T follicular helper cell (primary cell): ENCODE measurements around the gene FOLR1.
"Not testable (repeated sequence)": the region's sequence is repeated elsewhere in the genome, so short reads cannot be mapped to it uniquely, and the experiment has no call there.

Source experiments
- DNase-seq: peaks from one replicate; pipeline ENCODE4 v3.0.0-alpha.2; 2020; ENCODE audit warnings: low read depth
- total RNA-seq, 2 experiments: gene quantifications; one replicate each; lab custom pipeline; 2026; lab: John Stamatoyannopoulos, UW

FOLR1 gene
- total RNA-seq = 0 reads per million in 2 experiments

DNA sequence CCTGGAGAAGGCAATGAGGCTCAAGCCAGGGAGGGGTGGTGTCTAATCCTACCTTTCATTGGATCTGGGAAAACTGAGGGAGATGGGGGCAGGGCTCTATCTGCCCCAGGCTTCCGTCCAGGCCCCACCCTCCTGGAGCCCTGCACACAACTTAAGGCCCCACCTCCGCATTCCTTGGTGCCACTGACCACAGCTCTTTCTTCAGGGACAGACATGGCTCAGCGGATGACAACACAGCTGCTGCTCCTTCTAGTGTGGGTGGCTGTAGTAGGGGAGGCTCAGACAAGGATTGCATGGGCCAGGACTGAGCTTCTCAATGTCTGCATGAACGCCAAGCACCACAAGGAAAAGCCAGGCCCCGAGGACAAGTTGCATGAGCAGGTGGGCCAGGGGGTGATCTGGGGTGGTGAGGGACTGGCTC is at the start of gene FOLR1:
FOLR1 (plus strand) TSS at position 180 of the 421 bp plus-strand sequence; CDS start at position 214, 34 bp downstream.
- DNase-seq = no peak

DNA sequence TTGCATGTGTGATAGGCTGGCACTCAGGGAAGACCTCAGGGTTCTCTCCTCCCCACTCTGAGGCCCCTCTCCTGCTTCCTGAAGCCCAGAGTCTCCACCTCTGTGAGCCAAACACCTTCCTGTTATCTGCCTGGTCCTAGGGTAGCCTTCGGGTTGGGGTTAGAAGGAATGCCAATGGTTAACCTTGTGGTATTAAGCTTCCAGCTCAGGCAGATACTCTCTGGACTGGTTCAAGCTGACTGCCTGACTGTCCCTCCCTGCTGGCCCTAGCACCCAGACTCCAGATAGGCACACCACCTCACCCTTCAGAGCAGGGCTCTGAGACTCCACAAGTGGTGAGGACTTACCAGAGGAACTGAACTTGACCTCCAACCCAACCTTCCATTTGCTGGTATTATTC is 49.4 kb upstream of the FOLR1 start:
- DNase-seq = not testable (repeated sequence)

DNA sequence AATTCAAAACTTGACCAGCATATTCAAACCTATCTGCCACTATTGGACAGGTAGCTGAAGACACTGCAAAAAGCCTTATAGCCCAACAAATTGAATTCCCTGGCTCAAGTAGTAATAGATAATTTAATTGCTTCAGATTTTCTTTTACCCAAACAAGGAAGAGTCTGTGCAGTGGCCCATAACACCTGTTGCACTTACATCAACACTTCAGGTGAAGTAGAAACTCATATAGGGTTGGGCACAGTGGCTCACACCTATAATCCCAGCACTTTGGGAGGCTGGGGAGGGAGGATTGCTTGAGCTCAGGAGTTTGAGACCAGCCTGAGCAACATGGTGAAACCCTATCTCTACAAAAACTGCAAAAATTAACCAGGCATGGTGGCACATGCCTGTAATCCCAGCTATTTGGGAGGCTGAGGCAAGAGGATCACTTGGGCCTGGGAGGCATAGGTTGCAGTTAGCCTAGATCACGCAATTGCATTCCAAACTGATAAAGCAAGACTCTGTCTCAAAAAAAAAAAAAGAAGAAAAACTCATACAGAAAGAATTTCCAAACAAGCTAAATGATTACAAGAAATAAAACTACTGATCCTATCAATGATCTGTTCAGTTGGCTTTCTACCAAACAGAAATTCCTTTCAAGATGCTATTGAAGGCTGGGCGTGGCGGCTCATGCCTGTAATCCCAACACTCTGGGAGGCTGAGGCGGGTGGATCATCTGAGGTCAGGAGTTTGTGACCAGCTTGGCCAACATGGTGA is 47.0 kb upstream of the FOLR1 start:
- DNase-seq = no peak

DNA sequence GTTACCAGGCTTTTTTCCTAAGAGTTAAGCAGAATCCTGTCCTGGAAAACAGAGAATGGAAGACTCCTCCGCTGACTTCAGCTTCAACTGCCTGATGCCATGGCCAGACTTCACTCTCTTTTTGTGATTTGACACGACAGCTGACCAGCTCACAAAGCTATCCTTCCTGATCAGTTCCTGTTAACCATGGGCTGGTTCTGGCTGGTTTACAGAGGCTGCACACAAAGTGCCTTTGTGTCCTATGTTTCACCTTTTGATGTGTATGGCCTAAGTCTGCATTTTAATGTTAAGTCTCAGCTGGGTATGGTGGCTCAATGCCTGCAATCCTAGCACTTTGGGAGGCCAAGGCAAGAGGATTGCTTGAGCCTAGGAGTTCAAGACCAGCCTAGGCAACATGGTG is 45.3 kb upstream of the FOLR1 start:
- no peak for DNase-seq

DNA sequence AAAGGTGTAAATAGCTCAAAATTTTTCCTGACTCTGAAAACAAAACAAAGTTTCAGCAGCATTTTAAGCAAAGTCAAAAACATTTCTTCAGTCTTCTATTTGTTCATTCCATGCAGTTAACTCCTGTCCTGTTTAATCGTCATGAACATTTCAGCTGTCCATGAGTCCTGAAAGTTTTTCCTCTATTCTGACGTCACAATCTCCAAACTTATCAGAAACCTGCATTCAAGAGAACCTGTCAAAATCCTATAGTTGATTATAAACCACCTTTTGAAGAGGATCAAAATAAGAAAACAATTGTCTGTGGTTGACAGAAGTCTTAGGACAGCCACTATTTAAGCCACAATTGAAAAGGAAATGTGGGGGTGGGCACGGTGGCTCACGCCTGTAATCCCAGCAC is 41.1 kb upstream of the FOLR1 start:
- DNase-seq = no peak

DNA sequence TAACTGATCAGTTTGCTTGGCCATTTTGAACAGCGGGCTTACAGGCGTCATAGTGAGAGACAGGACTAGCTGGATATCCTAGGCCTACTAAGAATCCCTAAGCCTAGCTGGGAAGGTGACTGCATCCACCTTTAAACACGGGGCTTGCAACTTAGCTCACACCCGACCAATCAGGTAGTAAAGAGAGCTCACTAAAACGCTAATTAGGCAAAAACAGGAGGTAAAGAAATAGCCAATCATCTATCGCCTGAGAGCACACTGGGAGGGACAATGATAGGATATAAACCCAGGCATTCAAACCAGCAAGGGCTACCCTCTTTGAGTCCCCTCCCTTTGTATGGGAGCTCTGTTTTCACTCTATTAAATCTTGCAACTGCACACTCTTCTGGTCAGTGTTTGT is 38.1 kb upstream of the FOLR1 start:
- not testable (repeated sequence) for DNase-seq

DNA sequence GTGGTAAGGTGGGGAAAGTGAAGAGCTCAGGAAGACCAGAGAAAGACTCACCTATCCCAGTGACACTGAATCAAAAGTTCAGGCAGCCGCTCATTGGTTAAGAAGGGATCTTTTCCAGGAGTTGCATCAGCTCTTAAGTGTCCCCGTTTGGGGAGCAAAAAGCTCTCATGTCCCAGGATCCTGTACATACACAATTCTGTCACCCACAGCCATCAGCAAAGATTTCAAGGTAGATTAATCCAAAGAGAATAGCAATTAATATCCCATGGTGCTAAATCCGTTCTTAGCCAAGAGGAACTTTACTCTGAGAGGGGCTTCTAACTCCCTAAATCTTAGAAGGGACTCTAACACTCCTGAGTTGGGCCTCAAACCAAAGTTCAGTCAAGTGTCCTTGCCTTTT is 37.1 kb upstream of the FOLR1 start:
- DNase-seq = no peak

DNA sequence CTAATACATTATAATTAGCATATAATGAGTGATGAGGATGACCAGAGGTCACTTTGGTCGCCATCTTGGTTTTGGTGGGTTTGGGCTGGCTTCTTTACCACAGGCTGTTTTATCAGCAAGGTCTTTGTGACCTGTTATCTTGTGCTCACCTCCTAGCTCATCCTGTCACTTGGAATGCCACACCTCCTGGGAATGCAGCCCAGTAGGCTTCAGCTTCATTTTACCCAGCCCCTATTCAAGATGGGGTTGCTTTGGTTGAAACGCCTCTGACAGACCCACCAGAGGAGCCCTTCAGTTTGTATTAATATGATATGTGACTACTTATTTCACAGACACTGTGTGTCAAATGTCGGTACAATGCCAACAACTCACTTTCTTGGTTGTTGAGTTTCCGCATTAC is 36.2 kb upstream of the FOLR1 start:
- DNase-seq = no peak

DNA sequence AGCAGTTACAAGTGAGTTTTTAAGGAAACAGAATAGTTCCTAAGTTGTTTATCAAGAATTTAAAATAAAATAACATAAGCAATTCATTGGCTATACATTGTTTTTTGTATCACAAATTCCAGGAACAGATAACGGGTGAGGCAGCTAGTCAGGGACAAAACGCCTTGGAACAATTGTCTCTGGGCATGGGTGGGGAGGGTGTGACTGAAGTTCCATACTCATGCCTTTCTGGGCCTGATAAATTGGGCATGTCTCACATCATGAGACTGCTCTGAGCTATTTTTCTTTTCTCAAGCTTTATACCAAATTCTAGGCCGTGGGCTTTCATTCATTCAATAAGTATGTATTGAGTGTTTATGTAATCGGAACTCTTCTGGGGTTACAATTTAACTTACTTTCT is 34.8 kb upstream of the FOLR1 start:
- no peak for DNase-seq

DNA sequence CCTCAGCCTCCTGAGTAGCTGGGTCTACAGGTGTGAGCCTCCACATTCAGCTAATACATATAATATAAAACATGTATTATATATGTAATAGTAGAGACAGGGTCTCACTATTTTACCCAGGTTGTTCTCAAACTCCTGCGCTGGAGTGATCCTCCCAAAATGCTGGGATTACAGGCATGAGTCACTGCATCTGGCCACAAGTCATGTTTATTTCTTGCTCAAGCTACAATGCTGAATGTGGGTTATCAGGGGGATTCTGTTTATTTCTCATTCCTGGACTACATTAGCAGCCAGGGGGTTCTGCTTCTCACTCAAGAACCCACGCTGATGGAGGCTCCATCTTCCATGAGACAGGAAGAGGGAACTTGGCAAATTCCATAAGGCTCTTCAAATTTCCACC is 31.6 kb upstream of the FOLR1 start:
- DNase-seq = no peak

DNA sequence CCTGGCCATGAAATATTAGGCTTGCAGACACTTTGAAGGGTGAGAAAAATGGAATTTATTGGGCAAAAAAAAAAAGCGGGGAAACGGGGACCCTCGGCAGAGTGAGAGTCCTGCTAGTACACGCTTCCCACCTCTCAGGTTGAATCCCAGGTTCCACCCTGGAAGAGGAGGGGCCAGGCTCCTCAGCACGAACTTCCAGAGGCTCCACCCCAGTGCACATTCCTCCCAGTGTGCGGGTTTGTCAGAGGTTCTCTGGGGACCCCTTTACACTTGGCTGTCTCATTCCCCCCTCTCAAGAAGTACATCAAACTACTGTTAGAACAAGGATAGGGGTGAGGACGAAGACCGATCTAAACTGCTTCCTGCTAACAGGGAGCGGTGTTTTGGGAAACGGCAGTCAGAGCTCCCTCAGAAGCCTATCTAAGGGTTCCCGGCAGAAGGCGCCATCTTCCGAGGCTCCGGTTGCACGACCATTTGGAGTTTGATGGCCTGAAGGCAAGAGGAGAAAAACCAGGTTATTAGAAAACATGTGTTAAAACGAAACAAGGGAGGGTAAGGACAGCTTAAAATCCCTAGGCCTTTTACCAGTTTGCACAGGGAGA is 28.9 kb upstream of the FOLR1 start:
- no peak for DNase-seq

DNA sequence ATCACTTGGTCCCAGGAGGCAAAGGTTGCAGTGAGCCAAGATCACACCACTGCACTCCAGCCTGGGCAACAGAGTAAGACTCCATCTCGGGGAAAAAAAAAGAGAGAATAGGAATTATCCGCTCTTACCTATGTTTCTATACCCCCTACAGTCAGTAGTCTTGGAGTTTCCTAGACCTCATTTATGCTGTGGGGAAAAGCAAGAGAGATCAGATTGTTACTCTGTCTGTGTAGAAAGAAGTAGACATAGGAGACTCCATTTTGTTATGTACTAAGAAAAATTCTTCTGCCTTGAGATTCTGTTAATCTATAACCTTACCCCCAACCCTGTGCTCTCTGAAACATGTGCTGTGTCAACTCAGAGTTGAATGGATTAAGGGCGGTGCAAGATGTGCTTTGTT is 27.8 kb upstream of the FOLR1 start:
- DNase-seq = not testable (repeated sequence)

DNA sequence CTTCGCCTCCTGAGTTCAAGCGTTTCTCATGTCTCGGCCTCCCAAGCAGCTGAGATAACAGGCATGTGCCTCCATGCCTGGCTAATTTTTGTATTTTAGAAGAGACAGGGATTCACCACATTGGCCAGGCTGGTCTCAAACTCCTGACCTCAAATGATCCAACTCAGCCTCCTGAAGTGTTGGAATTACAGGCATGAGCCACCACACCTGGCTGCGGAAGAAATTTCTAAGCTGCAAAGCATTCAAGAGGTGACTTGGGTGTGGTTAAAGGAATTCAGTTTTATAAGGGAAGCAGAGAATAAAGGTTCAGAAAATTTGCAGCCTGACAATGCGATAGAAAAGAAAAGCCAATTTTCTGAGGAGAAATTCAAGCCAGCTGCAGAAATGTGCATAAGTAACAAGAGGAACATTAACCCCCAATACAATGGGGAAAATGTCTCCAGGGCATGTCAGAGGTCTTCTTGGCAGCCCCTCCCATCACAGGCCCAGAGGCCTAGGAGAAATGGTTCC is 22.8 kb upstream of the FOLR1 start:
- DNase-seq = not testable (repeated sequence)

DNA sequence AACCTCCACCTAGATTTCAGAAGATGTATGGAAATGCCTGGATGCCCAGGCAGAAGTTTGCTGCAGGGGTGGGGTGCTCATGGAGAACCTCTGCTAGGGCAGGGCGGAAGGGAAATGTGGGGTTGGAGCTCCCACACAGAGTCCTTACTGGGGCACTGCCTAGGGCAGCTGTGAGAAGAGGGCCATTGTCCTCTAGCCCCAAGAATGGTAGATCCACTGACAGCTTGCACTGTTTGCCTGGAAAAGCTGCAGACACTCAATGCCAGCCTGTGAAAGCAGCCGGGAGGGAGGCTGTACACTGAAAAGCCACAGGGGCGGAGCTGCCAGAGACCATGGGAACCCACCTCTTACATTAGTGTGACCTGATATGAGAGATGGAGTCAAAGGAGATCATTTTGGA is 22.2 kb upstream of the FOLR1 start:
- not testable (repeated sequence) for DNase-seq

DNA sequence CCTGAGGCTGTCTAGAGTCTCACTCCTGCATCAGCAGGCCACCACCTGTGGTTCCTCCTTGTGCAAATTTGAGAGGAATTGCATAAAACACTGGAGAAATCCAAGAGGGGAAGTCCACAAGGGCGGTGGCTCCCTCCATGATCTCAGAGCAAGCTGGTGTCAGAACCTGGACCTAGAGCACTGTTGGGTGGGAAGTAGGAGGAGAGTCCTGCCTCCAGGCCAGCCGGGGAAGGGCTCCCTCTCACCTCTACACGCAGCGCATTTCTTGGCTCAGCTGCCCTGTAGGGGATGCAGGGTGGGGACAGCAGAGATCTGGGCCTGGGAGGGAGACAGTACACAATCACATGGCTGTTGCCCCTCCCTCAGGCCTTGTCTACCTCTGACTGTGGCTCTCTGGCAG is 19.9 kb upstream of the FOLR1 start:
- not testable (repeated sequence) for DNase-seq

DNA sequence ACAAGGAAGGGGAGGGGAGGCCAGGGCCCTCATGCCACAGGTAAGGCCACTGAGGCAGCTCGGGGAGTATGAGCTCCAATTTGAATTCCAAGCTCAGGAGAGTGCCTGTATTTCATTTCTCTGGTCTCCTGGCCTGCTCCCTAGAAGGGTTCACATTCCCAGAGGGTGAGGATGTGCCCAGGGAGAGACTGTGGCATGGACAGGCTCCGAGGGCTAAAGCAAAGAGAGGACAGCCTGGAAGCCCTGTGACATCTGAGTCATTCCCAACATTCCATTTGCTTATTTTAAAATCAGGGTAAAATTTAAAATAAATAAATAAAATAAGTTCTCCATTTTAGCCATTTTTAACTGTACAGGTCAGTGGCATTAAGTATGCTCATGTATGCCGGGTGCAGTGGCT is 18.6 kb upstream of the FOLR1 start:
- DNase-seq = no peak

DNA sequence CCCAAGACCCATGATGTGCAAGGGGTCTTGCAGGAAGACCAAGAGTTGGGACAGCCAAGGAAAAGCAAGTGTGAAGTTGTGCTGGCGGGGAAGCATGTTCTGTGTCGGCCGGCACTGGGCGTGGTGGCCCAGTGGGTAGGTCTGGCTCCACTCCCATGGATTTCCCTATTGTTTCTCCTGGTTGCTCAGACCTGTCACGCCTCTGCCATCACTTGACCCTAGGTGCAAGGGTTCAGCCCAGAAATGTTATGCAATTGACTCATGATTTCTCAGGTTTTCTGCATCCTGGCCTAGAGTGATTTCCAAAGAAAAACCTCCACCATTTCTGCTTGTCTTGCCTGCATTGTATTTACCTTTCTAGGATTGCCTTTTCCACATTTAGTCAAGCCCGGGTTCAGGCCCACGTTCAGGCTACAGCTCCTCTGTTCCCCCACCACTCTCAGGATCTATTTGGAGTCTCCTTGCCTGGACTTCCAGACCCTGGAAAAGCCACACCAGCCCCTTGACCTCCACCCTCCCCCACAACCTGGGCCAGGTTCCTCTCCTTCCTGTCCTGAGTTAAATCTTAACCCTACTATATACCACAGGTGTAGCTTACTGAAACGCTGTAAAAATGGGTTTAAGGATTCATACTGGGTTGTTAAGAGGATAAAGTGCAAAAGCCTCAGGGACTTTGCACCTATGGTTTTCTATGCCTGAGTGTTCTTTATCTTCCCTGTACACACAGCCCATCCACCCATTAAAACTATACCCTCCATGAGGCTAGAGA is 17.5 kb upstream of the FOLR1 start:
- no peak for DNase-seq

DNA sequence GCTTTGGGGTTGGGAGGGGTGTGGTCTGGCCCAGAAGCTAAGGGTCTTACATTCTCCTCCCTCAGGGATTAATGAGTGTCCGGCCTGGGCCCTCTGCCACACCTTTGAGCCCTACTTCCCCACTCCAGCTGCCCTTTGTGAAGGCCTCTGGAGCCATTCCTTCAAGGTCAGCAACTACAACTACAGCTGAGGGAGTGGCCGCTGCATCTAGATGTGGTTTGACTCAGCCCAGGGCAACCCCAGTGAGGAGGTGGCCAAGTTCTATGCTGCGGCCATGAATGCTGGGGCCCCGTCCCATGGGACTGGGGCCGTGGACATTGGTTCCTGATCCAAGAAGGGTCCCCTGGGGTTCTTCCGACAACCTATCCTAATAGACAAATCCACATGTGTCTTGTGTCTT is 14.3 kb upstream of the FOLR1 start:
- DNase-seq = no peak

DNA sequence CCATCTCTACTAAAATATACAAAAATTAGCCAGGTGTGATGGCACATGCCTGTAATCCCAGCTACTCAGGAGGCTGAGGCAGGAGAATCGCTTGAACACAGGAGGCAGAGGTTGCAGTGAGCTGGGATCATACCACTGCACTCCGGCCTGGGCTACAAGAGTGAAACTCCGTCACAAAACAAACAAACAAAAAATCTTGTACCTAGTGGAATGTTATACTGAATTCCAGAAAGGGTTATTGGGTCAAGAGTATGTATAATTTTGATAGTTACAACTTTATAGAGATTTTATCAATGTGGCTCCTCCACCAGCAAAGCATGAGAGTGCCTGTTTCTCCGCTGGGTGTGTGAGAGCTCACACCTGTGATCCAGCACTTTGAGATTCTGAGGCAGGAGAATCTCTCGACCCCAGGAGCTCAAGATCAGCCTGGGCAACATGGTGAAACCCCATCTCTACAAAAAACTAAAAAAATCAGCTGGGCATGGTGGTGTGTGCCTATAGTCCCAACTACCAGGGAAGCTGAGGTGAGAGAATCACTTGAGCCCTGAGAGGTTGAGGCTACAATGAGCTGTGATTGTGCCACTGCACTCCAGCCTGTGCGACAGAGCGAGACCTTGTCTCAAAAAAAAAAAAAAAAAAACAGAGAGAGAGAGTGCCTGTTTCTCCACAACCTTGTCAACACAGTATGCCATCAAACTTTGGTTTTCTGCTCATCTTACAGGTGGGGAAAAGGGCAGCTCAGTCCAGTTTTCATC is 12.7 kb upstream of the FOLR1 start:
- no peak for DNase-seq

DNA sequence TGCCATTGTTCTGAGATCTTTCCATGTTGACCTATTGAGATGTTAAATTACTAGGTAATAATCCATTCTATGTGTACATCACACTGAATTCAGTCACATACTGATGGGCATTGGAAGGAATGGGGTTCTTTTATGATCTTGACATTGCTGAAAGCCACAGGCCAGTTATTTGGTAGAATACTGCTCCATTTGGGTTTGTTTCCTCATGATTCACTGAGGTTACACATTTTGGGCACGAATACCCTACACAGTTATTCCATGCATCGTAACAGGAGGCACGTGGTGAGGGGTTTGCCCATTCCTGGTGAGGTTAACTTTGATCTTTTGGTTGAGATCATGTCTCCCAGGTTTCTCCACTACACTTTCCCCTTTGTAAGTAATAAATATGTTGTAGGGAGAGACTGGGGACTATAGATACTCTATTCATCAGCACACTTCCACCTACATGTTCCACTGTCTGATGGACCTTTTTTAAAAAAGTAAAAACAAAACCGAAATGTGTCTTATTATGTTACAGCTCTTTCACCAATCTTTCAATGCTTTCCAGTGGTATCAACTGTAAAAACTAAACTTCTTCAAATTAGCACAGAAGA is 12.0 kb upstream of the FOLR1 start:
- DNase-seq = no peak

DNA sequence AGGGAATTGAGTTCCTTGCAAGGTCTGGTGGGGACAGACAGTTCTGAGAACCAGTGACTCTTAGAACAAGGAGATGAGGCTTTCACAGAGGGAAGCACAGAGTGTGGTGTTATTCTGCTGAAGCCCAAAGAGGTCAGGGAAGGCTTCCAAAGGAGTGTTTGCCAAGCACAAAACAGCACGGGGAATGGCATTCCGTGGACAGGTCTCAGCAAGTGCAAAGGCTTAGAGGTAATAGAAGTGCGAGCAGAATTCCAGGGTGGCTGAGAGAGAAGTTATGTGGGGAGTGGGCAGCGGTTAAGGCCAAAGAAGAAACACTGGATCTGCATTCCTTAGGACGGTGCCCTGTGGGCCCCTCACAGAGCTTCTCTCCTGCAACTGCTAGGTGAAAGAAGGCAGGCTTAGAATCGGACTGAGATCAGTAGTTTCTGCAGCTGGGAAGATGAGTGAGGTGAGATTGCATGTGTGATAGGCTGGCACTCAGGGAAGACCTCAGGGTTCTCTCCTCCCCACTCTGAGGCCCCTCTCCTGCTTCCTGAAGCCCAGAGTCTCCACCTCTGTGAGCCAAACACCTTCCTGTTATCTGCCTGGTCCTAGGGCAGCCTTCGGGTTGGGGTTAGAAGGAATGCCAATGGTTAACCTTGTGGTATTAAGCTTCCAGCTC is 10.9 kb upstream of the FOLR1 start:
- DNase-seq = not testable (repeated sequence)
